ENCODE results near the gene SORCS1. TPM values are rescaled to one million over a fixed set of nuclear protein-coding genes. Genes with fewer than 3 reads are reported as not detected.

SORCS1 gene
- total RNA-seq, 1 experiment from 2014 or later = 1.7 TPM

DNA sequence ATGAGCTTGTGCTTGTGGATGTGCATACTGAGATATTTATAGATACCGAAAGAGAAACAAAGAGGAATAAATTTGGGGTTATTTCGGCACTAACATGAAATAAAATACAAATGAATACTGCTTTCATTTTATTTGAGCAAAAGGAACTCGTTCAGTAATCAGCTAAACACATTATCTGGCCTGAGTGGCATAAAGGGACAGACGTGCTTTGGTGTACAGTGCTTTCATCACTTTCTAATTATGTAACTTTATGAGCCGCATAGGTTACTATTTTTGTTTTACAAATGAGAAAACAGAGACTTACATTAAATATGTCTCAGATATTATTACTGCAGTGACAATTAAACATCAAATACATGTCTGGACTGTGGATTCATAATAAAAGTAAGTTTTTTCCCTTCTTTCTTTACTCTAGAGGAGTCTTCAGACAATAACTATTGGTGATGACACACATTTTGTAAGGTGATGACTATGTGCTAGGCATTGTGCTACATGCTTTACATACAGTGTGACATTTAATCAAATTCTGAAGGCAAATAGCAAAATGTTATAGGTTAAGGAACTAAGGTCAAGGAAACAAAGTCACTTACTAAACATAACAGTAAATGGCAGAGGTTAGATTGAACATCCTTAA lies 503.3 kb downstream of the SORCS1 start:
- Histone ChIP-seq H4K8ac (replicated peaks; ENCODE audit: insufficient read length, low read depth, low read length) (no peak overlapping the region), H3K9me3 (ENCODE audit: control insufficient read depth, low read depth, low read length) (no peaks in the 10 kb centered on the region), H3K79me1 (ENCODE audit: insufficient read depth, low read depth, low read length, poor library complexity, severe bottlenecking) (no peaks in the 10 kb centered on the region), H3K14ac (ENCODE audit: insufficient read depth, low read length) (no peak overlapping the region), H3K27ac (ENCODE audit: insufficient read length, low read depth, low read length) (no peak overlapping the region), H3K23ac (ENCODE audit: insufficient read length, low read depth, low read length) (no peak overlapping the region), H2BK20ac (ENCODE audit: low read depth, low read length, poor library complexity, severe bottlenecking) (no peak overlapping the region), H2BK120ac (ENCODE audit: low read depth, low read length, poor library complexity, severe bottlenecking) (no peak overlapping the region), H3T11ph (ENCODE audit: low read length) (no peak overlapping the region), H4K5ac (ENCODE audit: insufficient read length, low read depth, low read length) (no peak overlapping the region), H2BK5ac (ENCODE audit: insufficient read length, low read length) (no peak overlapping the region), H4K91ac (ENCODE audit: insufficient read length, low read depth, low read length) (no peak overlapping the region), H3K4ac (ENCODE audit: low read depth, low read length) (no peak overlapping the region), H3K56ac (ENCODE audit: insufficient read length, low read depth, low read length) (no peak overlapping the region), H3K4me1 (ENCODE audit: insufficient read depth, low read length) (no peaks in the 10 kb centered on the region), H4K20me1 (ENCODE audit: control insufficient read depth, insufficient read depth, insufficient read length) (no peaks in the 10 kb centered on the region), H2AFZ (ENCODE audit: low read length) (no peak overlapping the region), H3K23me2 (ENCODE audit: insufficient read length, low read depth, low read length, poor library complexity, severe bottlenecking) (no peaks in the 10 kb centered on the region), H2BK15ac (ENCODE audit: low read depth, low read length) (no peak overlapping the region), H3K79me2 (ENCODE audit: insufficient read depth, low read length) (no peaks in the 10 kb centered on the region), H3K9ac (ENCODE audit: extremely low read depth, insufficient read length, low read length) (no peak overlapping the region), H3K4me2 (ENCODE audit: insufficient read depth, insufficient read length, low read length) (no peak overlapping the region), H2BK12ac (ENCODE audit: insufficient read length, low read depth, low read length) (no peak overlapping the region), H2AK5ac (ENCODE audit: insufficient read length, low read length) (no peak overlapping the region), H3K18ac (ENCODE audit: insufficient read length, low read depth, low read length) (no peak overlapping the region), H3K27me3 (ENCODE audit: insufficient read depth, low read length) (no peaks in the 10 kb centered on the region)
- no peak for DNase-seq
- TF ChIP-seq, protein P1, sequence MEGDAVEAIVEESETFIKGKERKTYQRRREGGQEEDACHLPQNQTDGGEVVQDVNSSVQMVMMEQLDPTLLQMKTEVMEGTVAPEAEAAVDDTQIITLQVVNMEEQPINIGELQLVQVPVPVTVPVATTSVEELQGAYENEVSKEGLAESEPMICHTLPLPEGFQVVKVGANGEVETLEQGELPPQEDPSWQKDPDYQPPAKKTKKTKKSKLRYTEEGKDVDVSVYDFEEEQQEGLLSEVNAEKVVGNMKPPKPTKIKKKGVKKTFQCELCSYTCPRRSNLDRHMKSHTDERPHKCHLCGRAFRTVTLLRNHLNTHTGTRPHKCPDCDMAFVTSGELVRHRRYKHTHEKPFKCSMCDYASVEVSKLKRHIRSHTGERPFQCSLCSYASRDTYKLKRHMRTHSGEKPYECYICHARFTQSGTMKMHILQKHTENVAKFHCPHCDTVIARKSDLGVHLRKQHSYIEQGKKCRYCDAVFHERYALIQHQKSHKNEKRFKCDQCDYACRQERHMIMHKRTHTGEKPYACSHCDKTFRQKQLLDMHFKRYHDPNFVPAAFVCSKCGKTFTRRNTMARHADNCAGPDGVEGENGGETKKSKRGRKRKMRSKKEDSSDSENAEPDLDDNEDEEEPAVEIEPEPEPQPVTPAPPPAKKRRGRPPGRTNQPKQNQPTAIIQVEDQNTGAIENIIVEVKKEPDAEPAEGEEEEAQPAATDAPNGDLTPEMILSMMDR (conservative IDR thresholded peaks at IDR 0.05) = no peak
- Mint-ChIP-seq H3K4me1 (no peaks in the 10 kb centered on the region), H3K27ac (no peak overlapping the region), H3K27me3 (ENCODE audit: low read depth) (no peaks in the 10 kb centered on the region), H3K4me3 (no peak overlapping the region), H3K9me3 (no peaks in the 10 kb centered on the region), H3K36me3 (ENCODE audit: insufficient read depth in 1 of 3, low read depth in 3 of 3) (no peaks in the 10 kb centered on the region)
- no CpG with 5 or more reads among the region's 5 CpGs for WGBS (ENCODE audit: extremely low coverage, insufficient read length, low lambda C conversion rate)

Data from H9 (cell line).